Measurements from ENCODE around the gene VPS37D. TPM values are rescaled to one million over a fixed set of nuclear protein-coding genes. Genes with fewer than 3 reads are reported as not detected.

The VPS37D gene
- total and polyA plus RNA-seq, 2 of the 4 experiments (the other 2 are of a cell fraction), result 2.3 to 3.1 TPM

DNA sequence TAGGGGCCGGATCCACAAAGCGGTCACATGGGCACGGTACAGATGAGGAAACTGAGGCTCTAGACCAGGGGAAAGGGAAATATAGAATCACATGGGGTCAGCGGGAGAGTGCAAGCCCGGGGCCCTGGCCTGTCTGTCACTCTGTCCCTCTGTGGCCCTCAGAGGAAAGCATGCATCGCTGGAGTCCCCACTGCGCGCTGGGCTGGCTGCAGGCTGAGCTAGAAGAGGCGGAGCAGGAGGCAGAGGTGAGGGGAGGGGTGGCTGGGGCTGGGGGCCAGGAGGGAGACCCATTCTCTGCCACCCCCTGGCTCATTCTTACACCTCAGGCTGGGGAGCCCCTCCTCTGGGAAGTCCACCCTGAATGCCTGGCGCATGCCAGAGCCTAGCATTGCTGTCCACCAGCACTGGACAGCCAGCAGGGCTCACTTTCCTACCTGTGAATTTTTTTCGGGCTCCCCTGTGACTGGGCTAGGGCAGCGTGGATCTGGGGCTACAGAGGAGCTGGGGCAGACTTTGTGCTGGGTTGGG, 2.3 kb downstream of the VPS37D start:
- no peak overlapping the region for H4K8ac ChIP-seq (ENCODE audit: low read depth in 2 of 2, low read length in 2 of 2)
- in situ Hi-C loops (cut with MboI; ENCODE audit: low sequenced_read_pairs), result no loop called here

More for the DNA sequence above, 2.3 kb downstream of the VPS37D start:
- ChIA-PET POLR2A (ENCODE audit: unreplicated experiment) (no interaction called here), CTCF (no interaction called here)
- TF ChIP-seq, protein P1, sequence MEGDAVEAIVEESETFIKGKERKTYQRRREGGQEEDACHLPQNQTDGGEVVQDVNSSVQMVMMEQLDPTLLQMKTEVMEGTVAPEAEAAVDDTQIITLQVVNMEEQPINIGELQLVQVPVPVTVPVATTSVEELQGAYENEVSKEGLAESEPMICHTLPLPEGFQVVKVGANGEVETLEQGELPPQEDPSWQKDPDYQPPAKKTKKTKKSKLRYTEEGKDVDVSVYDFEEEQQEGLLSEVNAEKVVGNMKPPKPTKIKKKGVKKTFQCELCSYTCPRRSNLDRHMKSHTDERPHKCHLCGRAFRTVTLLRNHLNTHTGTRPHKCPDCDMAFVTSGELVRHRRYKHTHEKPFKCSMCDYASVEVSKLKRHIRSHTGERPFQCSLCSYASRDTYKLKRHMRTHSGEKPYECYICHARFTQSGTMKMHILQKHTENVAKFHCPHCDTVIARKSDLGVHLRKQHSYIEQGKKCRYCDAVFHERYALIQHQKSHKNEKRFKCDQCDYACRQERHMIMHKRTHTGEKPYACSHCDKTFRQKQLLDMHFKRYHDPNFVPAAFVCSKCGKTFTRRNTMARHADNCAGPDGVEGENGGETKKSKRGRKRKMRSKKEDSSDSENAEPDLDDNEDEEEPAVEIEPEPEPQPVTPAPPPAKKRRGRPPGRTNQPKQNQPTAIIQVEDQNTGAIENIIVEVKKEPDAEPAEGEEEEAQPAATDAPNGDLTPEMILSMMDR (conservative IDR thresholded peaks at IDR 0.05; ENCODE audit: low read depth, low read length), result no peak
- no peak for TF ChIP-seq BHLHE40 (IDR thresholded peaks at IDR 0.05; ENCODE audit: low read depth, low read length)
- no peak for TF ChIP-seq POLR2A (IDR thresholded peaks at IDR 0.05; ENCODE audit: low read depth, low read length)
- TF ChIP-seq CHD1 (IDR thresholded peaks at IDR 0.05; ENCODE audit: low read depth, low read length), result no peak
- TF ChIP-seq RAD21 (IDR thresholded peaks at IDR 0.05; ENCODE audit: low read length), result no peak
- TF ChIP-seq, protein P2, sequence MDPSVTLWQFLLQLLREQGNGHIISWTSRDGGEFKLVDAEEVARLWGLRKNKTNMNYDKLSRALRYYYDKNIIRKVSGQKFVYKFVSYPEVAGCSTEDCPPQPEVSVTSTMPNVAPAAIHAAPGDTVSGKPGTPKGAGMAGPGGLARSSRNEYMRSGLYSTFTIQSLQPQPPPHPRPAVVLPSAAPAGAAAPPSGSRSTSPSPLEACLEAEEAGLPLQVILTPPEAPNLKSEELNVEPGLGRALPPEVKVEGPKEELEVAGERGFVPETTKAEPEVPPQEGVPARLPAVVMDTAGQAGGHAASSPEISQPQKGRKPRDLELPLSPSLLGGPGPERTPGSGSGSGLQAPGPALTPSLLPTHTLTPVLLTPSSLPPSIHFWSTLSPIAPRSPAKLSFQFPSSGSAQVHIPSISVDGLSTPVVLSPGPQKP (IDR thresholded peaks at IDR 0.05; ENCODE audit: borderline replicate concordance, low read depth, low read length), result no peak
- no peak for TF ChIP-seq RCOR1 (IDR thresholded peaks at IDR 0.05; ENCODE audit: insufficient replicate concordance, low read length)
- no peak for TF ChIP-seq SMC3 (IDR thresholded peaks at IDR 0.05; ENCODE audit: low read depth, low read length)
- no peak for TF ChIP-seq NFE2L2 (IDR thresholded peaks at IDR 0.05; ENCODE audit: low read depth, low read length)
- TF ChIP-seq, protein P3, sequence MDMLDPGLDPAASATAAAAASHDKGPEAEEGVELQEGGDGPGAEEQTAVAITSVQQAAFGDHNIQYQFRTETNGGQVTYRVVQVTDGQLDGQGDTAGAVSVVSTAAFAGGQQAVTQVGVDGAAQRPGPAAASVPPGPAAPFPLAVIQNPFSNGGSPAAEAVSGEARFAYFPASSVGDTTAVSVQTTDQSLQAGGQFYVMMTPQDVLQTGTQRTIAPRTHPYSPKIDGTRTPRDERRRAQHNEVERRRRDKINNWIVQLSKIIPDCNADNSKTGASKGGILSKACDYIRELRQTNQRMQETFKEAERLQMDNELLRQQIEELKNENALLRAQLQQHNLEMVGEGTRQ (IDR thresholded peaks at IDR 0.05; ENCODE audit: low read depth, low read length), result no peak
- no peak for TF ChIP-seq RFX5 (IDR thresholded peaks at IDR 0.05; ENCODE audit: low read depth, low read length)
- no peak for TF ChIP-seq MXI1 (IDR thresholded peaks at IDR 0.05; ENCODE audit: borderline replicate concordance, low read depth, low read length)
- TF ChIP-seq MAFK (IDR thresholded peaks at IDR 0.05; ENCODE audit: low read depth, low read length), result no peak
- Histone ChIP-seq H3K36me3 (ENCODE audit: control insufficient read depth, insufficient read depth, low read length) (peaks cover 8% of the 10 kb centered on the region; the same call in 1 of the 2 replicates), H2BK20ac (ENCODE audit: low read depth, low read length) (no peak overlapping the region), H3K4me3 (ENCODE audit: insufficient read depth, low read depth, low read length) (no peak overlapping the region), H2AK5ac (ENCODE audit: low read depth, low read length) (no peak overlapping the region), H3K9ac (ENCODE audit: low read depth, low read length) (no peak overlapping the region), H3K56ac (ENCODE audit: extremely low read depth, insufficient read depth, low read length) (no peak overlapping the region), H2BK5ac (ENCODE audit: low read depth, low read length, poor library complexity, severe bottlenecking) (no peak overlapping the region), H2AK9ac (replicated peaks; ENCODE audit: low read depth, low read length, poor library complexity) (no peak overlapping the region), H3K9me1 (ENCODE audit: insufficient read depth, low read length) (0 out of 2 replicates have a peak, but pooled peaks cover 2% of the 10 kb centered on the region), H2BK120ac (ENCODE audit: low read depth, low read length) (no peak overlapping the region), H3K9me3 (ENCODE audit: control insufficient read depth, insufficient read depth, low read length) (no peaks in the 10 kb centered on the region), H4K91ac (ENCODE audit: insufficient read depth, low read depth, low read length) (no peak overlapping the region), H4K20me1 (ENCODE audit: insufficient read depth, low read length) (0 out of 2 replicates have a peak, but pooled peaks cover 4% of the 10 kb centered on the region), H3K14ac (replicated peaks; ENCODE audit: low read depth, low read length) (no peak overlapping the region), H3K23ac (ENCODE audit: low read depth, low read length) (no peak overlapping the region), H3K4me2 (ENCODE audit: low read depth, low read length) (no peak overlapping the region), H2BK15ac (ENCODE audit: low read depth, low read length) (no peak overlapping the region), H2AFZ (replicated peaks; ENCODE audit: low read length, poor library complexity) (no peak overlapping the region), H3K79me1 (ENCODE audit: low read depth in 1 of 2, low read length in 2 of 2) (peaks cover 0 to 9% of the 10 kb centered on the region in 2 experiments; a peak in 1 of 4 replicates), H3K4ac (ENCODE audit: low read depth, low read length) (no peak overlapping the region), H3K27ac (ENCODE audit: insufficient read depth, low read length) (no peak overlapping the region), H3K18ac (ENCODE audit: low read depth, low read length) (no peak overlapping the region), H3K27me3 (ENCODE audit: control insufficient read depth, insufficient read depth, low read length) (no peaks in the 10 kb centered on the region), H3K4me1 (ENCODE audit: control insufficient read depth, insufficient read depth, low read length) (no peaks in the 10 kb centered on the region; the same call in 1 of the 2 replicates), H4K5ac (ENCODE audit: low read depth, low read length) (no peak overlapping the region)
- DNase-seq, result no peak
- 89% methylated on average over 3 of the region's 12 CpGs; no CpG with 5 or more reads in 1 of the 2 experiments for WGBS, 2 experiments (ENCODE audit: extremely low coverage in 2 of 2, insufficient read length in 1 of 2)
- dilution Hi-C loops (cut with HindIII; ENCODE audit: low sequenced_read_pairs, unreplicated experiment) (no loop called here), intact Hi-C loops (cut with micrococcal nuclease) (loop anchor here (5.0 kb wide), 3 partner anchors 43 to 148 kb away; partner anchors contain the start of genes BAZ1B and STX1A)
- BruUV-seq (replicated peaks), result no TSS peak
- ATAC-seq (ENCODE audit: low read depth), result no peak

Measured in IMR-90 (cell line).